Activated CD4-positive, alpha-beta T cell treated with anti-CD3 and anti-CD28 coated beads, Interleukin-10, Interleukin-2, amounts not matched to agents 100 ng/mL and 50 ng/mL, durations not matched to agents 16 hours and 8 hours (primary cell): ENCODE data around the gene LMBR1L.

Experiments used
- DNase-seq: peaks from one replicate; pipeline ENCODE4 v3.0.0-alpha.2; 2020

The LMBR1L gene

DNA sequence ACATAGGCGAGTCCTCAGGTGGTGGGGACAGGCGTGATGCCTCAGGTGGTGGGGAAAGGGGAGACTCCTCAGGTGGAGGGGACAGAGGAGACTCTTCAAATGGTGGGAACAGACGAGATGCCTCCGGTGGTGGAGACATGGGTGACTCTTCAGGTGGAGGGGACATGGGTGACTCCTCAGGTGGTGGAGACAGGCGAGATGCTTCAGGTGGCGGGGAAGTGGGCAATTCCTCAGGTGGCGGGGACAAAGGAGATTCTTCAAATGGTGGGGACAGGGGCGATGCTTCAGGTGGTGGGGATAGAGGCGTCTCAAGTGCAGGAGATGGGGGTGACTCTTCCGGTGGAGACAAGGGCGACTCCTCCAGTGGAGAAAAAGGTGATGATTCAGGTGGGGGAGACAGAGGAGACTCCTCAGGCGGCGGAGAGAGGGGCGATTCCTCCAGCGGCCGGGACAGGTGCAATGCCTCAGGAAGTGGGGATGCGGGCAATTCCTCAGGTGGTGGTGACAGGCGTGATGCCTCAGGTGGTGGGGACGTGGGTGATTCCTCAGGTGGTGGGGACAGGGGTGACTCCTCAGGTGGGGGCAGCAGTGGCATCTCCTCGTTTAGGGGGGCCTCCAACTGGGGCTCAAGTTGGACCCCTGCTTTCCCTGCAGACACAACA is 58.7 kb downstream of the LMBR1L start:
- DNase-seq = no peak

DNA sequence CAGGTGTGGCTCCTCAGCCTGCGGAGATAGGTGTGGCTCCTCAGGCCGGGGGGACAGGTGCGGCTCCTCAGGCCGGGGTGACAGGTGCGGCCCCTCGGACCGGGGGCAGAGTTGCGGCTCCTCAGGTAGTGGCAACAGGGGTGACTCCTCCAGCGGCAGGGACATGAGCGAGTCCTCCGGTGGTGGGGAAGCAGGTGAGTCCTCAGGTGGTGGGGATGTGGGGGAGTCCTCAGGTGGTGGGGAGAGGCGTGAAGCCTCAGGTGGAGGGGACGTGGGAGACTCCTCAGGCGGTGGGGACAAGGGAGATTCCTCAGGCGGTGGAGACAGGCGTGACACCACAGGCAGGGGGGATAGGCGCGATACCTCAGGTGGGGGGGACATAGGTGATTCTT is 59.3 kb downstream of the LMBR1L start:
- DNase-seq = no peak

- DNase-seq = no peak
Measured at GRCh38 chr12:49050507-49051372, 59.9 kb downstream of the LMBR1L start.

DNA sequence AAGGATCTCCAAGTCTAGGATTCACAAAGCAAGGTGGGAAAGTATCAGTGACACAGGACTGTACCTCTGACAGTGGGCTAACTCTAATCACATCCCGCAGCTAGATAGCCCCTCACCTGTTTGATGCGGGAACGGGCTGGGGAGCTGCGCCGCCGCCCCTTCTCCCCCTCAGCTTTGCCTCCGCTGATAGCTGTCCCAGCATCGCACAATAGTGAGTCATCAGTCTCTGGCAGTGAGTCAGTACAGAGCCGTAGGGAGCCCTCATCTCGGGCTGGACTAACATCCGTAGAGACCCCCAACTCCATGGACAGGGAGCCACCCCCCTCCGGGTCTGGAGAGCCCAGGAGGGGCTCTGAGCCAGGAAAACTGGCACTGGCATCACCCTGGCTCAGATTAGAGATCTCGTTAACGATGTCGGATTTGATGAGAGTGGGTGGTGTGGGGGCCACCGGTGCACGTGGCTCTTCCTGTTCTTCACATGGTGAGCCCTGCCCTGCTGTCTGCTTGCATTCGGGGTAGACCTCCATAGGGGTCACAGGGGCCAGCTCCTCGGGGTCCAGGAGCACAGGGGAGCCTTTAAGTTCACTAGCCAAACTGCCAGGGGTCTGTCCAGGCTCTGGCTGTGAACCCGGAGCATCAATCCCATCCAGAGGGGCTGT is 61.0 kb downstream of the LMBR1L start:
- no peak for DNase-seq

DNA sequence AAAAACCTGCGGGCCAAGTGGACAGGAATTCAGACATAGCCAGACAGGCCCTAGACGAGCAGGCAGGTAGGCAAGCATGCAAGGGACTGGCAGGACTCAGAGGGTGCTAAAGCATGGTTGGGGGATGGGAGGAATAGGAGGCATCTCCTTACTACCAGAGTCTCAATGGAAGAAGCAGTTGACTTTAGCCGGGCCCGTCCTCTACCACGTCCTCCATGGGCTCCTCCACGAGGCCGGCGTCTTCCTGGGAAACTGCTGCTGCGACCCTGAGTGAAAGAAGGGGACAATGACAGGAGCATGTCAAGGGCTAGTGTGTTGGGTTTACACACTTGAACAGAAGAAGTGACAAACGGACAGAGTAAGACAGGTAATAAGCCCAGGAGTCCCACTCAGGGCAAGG is 61.7 kb downstream of the LMBR1L start:
- DNase-seq = no peak
